SU-DHL-6 (cell line): ENCODE data around the gene RIBC2.

ENCODE experiments used
- EZH2phosphoT487 ChIP-seq: fragments of 200-600 bp; sonication (generic), shearing (Covaris generic); conservative IDR thresholded peaks from 2 replicates; pipeline ENCODE4 v1.6.1; 2018; ENCODE audit warnings: mild to moderate bottlenecking, antibody characterized with exemption, low read length, moderate library complexity, mixed read lengths
- TF ChIP-seq, protein P1 (sequence below): fragments of 200-600 bp; sonication (generic); IDR thresholded peaks from one replicate; pipeline ENCODE4 v1.5.1; 2017; ENCODE audit warnings: antibody characterized with exemption, mild to moderate bottlenecking, low read length, moderate library complexity; ENCODE audit not compliant: insufficient read depth, poor library complexity, severe bottlenecking

DNA sequence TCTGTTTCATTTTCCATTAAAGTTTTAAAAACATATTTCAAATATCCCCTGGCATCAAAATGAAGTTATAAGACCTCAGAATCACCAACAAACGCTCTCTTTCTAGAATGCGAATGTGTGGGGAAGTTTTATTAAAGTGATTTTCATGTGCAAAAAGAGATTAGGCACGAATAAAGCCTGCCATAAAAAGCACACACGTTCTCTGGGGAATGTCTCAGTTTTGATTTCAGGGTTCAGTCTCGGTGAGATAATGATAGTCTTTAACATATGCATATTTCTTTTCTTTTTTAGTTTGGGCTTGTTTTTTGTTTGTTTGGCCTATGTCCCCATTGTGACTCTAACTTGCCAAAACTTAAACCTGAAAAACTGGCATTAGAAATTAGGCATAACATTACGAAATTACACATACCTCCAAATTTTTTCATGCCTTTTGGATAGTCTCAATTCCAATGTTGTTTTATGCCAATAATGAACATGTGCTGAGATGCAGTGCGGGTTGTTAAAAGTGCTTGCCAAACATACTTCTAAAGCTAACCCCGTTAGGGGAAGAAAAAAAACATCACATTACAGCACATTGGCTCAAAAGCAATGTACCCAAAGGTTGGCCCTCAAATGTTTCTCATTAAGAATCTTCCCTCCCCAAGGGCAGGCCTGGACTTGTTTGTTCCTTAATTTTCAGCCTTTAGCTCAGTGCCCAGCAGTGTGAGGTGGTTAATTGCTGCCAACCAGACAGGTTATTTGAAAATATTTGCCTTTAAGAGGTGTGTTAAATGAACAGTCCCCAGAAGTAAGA lies 56.0 kb downstream of the RIBC2 start:
- TF ChIP-seq, protein P1, sequence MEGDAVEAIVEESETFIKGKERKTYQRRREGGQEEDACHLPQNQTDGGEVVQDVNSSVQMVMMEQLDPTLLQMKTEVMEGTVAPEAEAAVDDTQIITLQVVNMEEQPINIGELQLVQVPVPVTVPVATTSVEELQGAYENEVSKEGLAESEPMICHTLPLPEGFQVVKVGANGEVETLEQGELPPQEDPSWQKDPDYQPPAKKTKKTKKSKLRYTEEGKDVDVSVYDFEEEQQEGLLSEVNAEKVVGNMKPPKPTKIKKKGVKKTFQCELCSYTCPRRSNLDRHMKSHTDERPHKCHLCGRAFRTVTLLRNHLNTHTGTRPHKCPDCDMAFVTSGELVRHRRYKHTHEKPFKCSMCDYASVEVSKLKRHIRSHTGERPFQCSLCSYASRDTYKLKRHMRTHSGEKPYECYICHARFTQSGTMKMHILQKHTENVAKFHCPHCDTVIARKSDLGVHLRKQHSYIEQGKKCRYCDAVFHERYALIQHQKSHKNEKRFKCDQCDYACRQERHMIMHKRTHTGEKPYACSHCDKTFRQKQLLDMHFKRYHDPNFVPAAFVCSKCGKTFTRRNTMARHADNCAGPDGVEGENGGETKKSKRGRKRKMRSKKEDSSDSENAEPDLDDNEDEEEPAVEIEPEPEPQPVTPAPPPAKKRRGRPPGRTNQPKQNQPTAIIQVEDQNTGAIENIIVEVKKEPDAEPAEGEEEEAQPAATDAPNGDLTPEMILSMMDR = no peak
- no peak for TF ChIP-seq EZH2phosphoT487
